ENCODE data around the gene MACF1.
"Not testable (repeated sequence)": the region's sequence is repeated elsewhere in the genome, so short reads cannot be mapped to it uniquely, and the experiment has no call there.

The MACF1 gene

DNA sequence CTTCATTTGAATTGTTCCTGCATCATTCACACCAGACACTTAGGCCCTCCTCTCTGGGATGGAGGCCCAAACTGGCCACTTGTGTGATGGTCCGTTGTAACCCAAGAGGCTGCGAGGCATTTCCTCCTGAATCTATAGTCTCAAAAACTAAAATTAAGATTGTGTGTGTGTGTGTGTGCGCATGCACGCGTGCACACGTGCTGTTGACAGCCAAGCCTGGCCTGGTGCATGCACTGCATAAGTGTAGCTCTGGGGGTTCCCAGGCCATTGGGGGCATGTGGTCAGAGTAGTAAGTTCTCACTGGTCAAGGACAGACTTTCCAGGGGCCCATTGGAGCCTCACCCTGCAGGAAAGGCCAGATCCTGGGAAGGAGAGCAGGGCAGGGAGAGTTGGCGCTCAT is 313.4 kb downstream of the MACF1 start:
- not testable (repeated sequence) for DNase-seq (ENCODE audit: low read depth)

DNA sequence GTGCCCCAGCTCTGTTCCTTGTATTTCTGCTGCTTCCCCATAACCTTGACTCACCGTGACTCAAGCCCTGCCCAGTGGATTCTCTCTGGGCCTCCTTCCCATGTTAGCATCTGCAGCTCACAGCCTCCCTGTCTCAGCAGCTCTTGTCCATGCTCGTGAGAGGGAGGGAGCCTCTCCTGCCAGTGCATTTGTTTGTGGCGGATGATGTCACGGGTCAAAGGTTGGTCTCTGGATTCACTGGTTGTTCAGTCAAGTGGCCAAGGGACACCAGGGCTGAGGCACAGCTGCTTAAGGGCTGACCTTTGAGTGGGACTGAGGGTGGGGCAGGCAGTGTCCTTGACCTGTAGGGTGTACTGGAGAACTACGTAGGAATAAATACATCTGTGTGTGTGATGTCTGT is 314.9 kb downstream of the MACF1 start:
- DNase-seq (ENCODE audit: low read depth), result not testable (repeated sequence)

DNA sequence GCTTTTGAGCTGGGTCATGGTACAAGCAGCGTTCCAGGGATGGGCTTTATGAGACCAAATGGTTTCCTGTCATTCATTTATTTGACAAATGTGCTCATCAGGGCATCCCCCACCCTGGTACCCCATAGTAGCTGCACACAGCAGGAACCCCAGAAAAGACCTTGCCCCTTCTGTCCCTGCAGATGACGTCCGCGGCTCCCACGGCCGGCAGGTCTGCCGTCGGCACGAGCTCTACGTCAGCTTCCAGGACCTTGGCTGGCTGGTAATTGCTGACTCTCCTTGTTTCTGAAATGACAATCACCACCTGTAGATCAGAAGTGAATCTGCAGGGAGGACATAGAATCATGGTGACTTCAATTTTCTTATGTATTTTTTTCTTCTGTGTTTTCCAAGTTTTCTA is 317.7 kb downstream of the MACF1 start:
- not testable (repeated sequence) for DNase-seq (ENCODE audit: low read depth)

DNA sequence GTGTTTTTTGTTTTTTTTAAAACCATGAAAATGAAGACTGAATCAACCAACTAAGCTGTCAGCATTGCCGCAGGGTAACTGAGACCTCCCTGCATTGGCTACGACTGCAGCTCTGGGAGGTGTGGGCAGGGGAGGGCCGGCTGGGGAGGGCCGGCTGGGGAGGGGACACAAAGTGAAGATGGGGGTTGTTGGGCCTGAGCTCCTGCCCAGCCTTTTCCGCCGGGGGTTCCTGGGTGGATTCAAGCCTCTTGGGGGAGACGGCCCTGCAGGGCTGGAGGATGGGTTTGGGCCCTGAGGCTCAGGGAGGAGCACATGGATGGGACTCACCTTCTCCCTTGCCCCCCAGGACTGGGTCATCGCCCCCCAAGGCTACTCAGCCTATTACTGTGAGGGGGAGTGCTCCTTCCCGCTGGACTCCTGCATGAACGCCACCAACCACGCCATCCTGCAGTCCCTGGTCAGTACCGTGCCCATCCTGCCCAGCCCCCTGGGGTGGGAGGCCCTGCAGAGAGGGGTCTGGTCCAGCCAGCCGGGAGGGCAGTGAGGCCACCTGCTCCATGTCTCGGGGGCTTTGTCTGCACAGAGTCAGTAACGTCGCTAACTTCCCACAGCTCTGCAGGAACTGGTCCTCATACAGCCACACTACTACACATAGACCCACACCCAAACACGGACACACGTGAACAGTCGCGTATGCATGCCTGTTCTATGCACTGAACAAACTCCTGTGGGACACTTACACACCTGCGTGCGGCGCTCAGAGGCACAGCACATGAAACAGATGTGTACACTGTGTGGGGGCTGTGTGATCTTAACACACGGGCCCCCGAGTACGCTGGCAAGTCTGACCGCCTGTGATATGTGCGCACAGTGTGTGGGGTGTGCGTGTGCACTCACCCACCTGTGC is 318.4 kb downstream of the MACF1 start:
- no peak for DNase-seq (ENCODE audit: low read depth)

DNA sequence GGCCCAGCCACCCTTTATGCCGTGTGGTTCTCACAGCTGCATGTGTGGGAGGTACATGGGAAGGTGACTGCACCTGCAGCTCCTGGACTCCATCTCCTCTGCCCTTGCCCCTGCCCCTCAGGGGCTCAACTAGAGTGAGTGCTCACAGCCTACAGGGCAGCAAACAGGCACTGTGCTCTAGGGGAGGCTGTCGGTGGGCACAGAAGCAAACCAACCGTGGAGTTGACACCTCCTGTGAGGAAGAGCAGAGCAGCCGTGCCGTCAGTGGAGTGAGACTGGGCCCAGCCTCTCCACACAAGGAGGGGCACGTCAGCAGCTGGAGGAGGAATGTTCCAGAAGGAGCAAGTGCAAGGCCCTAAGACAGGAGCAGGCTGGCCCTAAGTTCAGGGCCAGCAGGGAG is 319.7 kb downstream of the MACF1 start:
- no peak for DNase-seq (ENCODE audit: low read depth)

DNA sequence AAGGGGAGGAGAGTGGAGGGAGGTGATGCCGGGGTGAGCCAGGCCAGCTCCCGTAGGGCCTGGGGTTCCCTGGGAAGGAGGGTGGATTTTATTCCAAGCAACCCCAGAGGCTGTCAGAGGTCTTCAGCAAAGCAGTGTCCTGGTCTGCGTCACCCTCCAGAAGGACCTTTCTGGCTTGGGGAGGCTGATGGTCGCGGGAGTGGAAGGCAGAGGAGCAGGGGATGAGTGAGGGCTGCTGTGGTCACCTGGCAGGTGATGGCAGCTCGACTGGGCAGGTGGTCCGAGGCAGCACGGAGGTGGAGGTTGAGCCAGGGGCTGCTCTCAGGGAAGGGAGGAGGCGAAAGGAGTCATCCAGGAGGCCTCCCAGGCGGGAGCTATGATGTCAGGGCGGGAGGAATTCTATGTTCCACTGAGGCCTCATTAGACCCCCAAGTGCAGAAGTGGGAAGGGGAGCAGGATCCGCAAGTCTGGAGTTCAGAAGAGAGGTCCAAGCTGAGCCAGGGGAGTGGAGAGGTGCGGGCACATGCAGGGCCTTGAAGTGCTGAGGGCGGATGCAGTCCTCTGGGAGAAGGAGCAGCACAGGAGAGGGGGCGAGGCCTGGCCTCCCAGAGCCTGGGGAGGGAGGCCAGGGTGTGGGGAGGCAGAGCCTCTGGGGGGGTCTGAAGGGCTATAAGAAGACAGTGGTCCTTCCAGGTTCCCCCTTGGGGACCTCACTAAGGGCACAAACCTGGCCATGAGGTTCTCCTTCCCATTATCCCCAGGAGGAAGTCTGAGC is 320.3 kb downstream of the MACF1 start:
- no peak for DNase-seq (ENCODE audit: low read depth)

DNA sequence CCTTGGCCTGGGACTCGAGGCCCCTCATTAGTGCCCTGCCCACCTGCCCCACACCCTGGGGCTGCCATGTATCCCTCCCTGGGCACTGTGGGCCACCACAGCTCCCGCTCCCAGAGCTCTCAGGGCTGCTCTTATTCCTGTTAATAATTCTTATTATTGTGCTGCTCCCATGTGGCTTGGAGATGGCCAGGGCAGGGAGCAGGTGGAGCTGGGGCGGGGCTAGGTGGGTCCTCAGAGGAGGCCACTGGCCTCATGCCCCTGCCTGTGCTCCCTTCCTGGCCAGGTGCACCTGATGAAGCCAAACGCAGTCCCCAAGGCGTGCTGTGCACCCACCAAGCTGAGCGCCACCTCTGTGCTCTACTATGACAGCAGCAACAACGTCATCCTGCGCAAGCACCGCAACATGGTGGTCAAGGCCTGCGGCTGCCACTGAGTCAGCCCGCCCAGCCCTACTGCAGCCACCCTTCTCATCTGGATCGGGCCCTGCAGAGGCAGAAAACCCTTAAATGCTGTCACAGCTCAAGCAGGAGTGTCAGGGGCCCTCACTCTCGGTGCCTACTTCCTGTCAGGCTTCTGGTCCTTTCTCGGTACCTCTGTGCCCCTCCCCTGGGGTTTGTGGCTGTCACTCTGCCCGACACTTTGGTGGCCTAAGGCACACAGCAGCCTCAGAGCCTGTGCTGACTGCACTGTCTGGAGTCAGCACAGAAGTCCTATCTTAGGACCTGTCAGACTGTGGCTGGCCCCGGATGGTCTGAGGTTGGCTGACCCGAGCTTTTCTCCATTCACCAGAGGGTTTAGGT is 321.1 kb downstream of the MACF1 start:
- no peak for DNase-seq (ENCODE audit: low read depth)

DNA sequence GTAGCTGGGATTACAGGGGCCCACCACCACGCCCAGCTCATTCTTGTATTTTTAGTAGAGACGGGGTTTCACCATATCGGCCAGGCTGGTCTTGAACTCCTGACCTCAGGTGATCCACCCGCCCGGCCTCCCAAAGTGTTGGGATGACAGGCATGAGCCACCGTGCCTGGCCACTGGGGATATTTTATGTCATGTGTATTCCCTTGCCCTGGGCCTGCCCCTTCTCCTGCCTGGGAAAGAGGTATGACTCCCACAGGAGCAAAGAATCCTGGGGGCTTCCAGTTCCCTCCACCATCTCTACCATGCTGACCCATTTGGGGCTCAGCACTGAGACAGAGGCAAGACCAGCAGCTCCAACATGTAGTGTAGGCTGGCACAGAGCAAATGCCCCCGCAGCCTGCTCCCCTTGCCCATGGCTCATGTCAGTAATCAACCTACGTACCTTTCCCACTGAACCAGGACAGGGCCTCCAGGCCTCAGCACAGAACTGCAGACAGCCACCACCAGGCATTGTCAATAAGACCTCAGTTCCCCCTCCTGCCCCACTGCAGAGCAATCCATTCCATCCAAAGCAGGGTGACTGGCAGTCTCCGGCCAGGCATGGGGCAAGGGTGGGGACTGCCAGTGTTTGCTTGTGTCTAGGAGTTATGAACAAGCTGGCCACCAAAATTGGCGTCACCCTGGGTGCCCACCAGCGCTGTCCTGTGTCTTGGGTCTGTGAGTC is 322.1 kb downstream of the MACF1 start:
- DNase-seq (ENCODE audit: low read depth), result no peak

DNA sequence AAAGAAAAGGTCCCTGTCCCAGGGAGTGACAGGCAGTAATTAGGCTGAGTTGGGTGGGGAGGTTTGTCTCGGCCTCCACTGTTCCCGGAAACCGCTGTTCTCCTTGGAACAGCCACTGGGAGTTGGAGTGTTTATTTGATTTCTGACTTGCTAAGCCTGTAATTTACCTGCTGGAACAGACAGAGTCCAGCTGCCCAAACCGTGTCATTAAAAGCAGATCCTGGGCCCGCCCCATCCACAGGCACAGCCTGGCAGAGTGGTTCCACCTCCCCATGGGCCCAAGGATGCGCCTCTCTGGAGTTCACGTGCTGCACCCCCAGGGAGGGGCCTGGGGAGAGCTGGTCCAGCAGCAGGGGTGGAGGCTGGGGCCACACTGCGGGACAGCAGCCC is 322.7 kb downstream of the MACF1 start:
- not testable (repeated sequence) for DNase-seq (ENCODE audit: low read depth)

DNA sequence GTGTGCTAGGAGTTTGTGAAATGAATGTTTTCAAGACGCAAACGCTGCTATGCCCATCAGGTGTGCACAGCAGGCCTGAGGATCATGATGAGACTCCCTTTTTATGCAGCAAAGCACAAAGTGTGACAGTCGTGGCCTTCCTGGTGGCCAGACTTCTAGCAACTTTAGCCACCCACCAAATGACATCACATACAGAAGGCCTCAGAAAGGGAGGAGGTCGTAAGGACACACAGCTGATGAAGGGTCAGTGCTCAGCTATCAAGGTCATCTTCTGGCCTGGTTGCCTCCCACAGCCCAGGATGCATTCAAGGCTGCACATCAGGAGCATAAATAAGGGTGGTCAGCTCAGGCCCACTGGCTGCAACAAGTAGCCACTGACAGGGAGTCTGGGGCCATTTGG is 323.6 kb downstream of the MACF1 start:
- no peak for DNase-seq (ENCODE audit: low read depth)

DNA sequence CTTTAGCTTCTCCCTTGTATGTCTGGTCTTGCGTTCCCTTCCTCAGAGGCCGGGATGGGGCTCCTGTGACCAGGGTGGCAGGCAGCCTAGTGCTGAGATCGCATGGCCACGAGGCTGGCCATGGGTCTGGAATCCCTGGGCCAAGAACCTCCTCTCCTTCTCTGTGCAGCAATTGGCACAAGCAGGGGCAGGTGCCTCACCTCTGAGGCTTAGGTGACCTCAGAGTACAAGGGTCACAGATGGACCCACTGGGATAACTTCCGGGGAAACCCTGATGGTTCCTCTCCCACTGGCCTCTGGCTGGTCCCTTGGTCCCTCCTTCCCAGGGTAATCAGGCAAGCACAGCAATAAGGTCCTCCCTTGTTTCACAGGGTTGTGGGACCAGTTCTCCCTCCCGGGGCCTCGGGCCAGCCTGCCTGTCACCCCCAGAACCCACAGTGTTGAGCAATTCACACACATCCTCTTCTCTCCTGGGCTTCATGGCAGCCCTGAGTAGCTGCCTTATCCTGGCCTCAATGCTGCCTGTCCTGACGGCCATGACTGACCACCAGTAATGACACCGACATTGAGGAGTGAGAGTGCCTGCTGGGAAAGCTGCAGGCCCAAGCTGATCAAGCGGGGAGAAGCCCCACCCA is 325.5 kb downstream of the MACF1 start:
- DNase-seq (ENCODE audit: low read depth), result no peak

DNA sequence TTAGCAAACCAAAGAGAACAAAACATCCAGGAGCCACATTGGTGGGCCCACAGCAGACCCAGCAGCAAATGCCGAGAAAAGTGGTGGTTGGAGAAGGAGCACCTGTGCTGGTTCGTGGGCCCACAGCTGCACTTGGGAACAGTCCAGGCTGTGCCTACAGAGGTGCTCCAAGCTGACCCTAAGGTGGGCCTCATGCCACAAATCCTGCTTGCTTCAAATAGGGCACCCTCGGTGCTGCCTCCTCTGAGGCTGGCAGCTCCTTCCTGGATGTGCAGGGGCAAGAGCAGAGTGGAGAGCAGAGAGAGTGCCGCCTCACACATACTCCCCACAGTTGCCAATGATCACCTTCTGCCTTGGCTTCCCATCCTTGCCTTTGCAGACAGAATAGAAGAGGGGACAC is 327.0 kb downstream of the MACF1 start:
- DNase-seq (ENCODE audit: low read depth), result no peak

DNA sequence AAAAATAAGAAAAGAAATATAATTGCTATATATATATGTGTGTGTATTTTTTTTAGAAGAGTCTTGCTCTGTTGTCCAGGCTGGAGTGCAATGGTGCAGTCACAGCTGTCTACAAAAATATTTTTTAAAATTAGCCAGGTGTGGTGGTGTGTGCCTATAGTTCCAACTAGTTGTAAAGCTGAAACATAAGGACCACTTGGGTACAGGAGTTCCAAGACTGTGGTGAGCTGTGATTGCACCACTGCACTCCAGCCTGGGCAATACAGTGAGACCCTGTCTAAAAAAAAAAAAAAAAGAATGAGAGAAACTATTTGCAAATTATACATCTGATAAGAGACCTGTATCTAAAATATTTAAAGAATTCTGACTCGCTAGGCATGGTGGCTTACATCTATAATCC is 328.9 kb downstream of the MACF1 start:
- no peak for DNase-seq (ENCODE audit: low read depth)
